Breast epithelium (tissue), 4 donors: ENCODE data around the gene PTPN9. TPM values are rescaled to one million over a fixed set of nuclear protein-coding genes. Genes with fewer than 3 reads are reported as not detected.
"Not testable (repeated sequence)": the region's sequence is repeated elsewhere in the genome, so short reads cannot be mapped to it uniquely, and the experiment has no call there.

Source experiments
- DNase-seq, 2 donors: peaks; one replicate each; pipeline ENCODE4 v3.0.0-alpha.2; 2019; ENCODE audit warnings: low spot score in 2 of 2
- H3K27ac ChIP-seq, 2 donors: fragments of 200-600 bp; sonication (generic) in 1 of 2; one replicate each; pipeline ENCODE4 v1.5.1; 2016 to 2019; ENCODE audit warnings: mild to moderate bottlenecking in 1 of 2
- H3K27me3 ChIP-seq, 2 donors: fragments of 200-600 bp; sonication (generic) in 1 of 2; one replicate each; pipeline versions ENCODE4 v1.5.1 to v1.6.0; 2017 to 2019; ENCODE audit warnings: control low read depth in 1 of 2, mild to moderate bottlenecking in 1 of 2
- H3K36me3 ChIP-seq: fragments of 200-600 bp; one replicate; pipeline ENCODE4 v1.5.1; 2019
- H3K4me1 ChIP-seq, 2 donors: fragments of 200-600 bp; sonication (generic); one replicate each; pipeline ENCODE4 v1.5.1; 2016 to 2019; ENCODE audit warnings: control low read depth in 1 of 2
- H3K4me3 ChIP-seq, 3 donors: fragments of 200-600 bp; sonication (generic); 1 replicate in 2 of 3; 2 replicates in 1 of 3; pipeline ENCODE4 v1.5.1; 2016 to 2019; ENCODE audit warnings: mild to moderate bottlenecking in 3 of 3, moderate library complexity in 2 of 3
- H3K9me3 ChIP-seq, 2 donors: fragments of 200-600 bp; sonication (generic) in 1 of 2; one replicate each; pipeline ENCODE4 v1.5.1; 2016 to 2019; ENCODE audit warnings: control low read depth in 1 of 2
- POLR2A ChIP-seq: fragments of 450-650 bp; IDR thresholded peaks from one replicate; pipeline ENCODE4 v1.6.1; 2016; ENCODE audit warnings: antibody characterized with exemption, mild to moderate bottlenecking, moderate library complexity
- POLR2AphosphoS5 ChIP-seq, 3 donors: sonication (generic); formaldehyde crosslinking; IDR thresholded peaks; one replicate each; pipeline ENCODE4 v1.6.1; 2017; ENCODE audit warnings: antibody characterized with exemption in 3 of 3
- intact Hi-C: fragments of 100-400 bp; cut with DNase I; formaldehyde crosslinking; loops from one replicate; pipeline ENCODE4 v1.15.1; 2023; ENCODE audit warnings: low total_unique reads
- total RNA-seq, 3 donors: library from RNA; depleted of rRNA; stranded (reverse); fragments of >200 nt; gene quantifications; one replicate each; pipeline ENCODE4 v1.1.0, GENCODE V29; 2016
- TF ChIP-seq, protein P1 (sequence below), 3 donors: fragments of 450-650 bp; IDR thresholded peaks; one replicate each; pipeline ENCODE4 v1.5.1; 2016 to 2017; ENCODE audit warnings: antibody characterized with exemption in 3 of 3, mild to moderate bottlenecking in 3 of 3, moderate library complexity in 3 of 3

PTPN9 gene
- total RNA-seq, 3 donors from 2014 or later = 16.2 to 23.9 (median 19.9) TPM

DNA sequence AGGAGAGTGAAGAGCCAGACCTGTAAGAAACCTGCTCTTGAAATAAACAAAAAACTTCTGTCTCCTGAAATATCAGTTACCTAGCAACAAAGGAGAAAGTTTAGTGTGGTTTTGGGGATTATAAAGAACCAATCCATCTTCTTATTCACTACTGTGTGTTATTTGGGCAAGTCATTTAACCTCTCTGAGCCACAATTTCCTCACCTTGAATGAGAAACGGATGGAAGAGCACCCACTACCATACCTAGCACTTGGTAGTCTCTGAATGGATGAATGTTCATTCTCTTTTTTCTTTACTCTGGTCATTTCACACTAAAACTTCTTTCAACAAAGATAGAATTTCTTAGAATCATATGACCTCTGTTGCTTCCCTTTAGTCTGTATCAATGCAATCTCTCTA, 45.2 kb downstream of the PTPN9 start:
- Histone ChIP-seq H3K4me1 (peaks cover 8 to 21% of the 10 kb centered on the region in 2 donors), H3K4me3 (no peak overlapping the region), H3K27me3 (no peaks in the 10 kb centered on the region), H3K27ac (peak overlapping the region; percentile 70 to 88), H3K36me3 (no peaks in the 10 kb centered on the region), H3K9me3 (no peaks in the 10 kb centered on the region)
- TF ChIP-seq, protein P1, sequence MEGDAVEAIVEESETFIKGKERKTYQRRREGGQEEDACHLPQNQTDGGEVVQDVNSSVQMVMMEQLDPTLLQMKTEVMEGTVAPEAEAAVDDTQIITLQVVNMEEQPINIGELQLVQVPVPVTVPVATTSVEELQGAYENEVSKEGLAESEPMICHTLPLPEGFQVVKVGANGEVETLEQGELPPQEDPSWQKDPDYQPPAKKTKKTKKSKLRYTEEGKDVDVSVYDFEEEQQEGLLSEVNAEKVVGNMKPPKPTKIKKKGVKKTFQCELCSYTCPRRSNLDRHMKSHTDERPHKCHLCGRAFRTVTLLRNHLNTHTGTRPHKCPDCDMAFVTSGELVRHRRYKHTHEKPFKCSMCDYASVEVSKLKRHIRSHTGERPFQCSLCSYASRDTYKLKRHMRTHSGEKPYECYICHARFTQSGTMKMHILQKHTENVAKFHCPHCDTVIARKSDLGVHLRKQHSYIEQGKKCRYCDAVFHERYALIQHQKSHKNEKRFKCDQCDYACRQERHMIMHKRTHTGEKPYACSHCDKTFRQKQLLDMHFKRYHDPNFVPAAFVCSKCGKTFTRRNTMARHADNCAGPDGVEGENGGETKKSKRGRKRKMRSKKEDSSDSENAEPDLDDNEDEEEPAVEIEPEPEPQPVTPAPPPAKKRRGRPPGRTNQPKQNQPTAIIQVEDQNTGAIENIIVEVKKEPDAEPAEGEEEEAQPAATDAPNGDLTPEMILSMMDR (IDR thresholded peaks at IDR 0.05) = no peak
- TF ChIP-seq POLR2AphosphoS5 (IDR thresholded peaks at IDR 0.05) = no peak
- TF ChIP-seq POLR2A = no peak
- DNase-seq = no peak
- intact Hi-C loops = no loop called here

GRCh38 chr15:75532413-75533250, 46.5 kb downstream of the PTPN9 start:
- Histone ChIP-seq H3K27ac (peak overlapping the region; percentile 70 to 88), H3K4me3 (no peak overlapping the region), H3K4me1 (peaks cover 8 to 21% of the 10 kb centered on the region in 2 donors), H3K9me3 (no peaks in the 10 kb centered on the region), H3K27me3 (no peaks in the 10 kb centered on the region), H3K36me3 (no peaks in the 10 kb centered on the region)
- peak in 1 of 2 donors; percentile 44 for DNase-seq
- peak in 2 of 3 donors; percentile 67 to 71 for TF ChIP-seq POLR2AphosphoS5 (IDR thresholded peaks at IDR 0.05)
- TF ChIP-seq POLR2A = no peak
- TF ChIP-seq, protein P1 (IDR thresholded peaks at IDR 0.05) = peak in 2 of 3 donors; percentile 49
- intact Hi-C loops = no loop called here

- peak; percentile 64 to 69 for DNase-seq
- no peaks in the 10 kb centered on the region for H3K27me3 ChIP-seq
- intact Hi-C loops = no loop called here
- no peaks in the 10 kb centered on the region for H3K36me3 ChIP-seq
- H3K4me1 ChIP-seq = peaks cover 8 to 21% of the 10 kb centered on the region in 2 donors
- H3K9me3 ChIP-seq = no peaks in the 10 kb centered on the region
- peak overlapping the region; percentile 70 to 88 for H3K27ac ChIP-seq
- H3K4me3 ChIP-seq = peak overlapping the region in 1 of 3 donors; percentile 26
- TF ChIP-seq, protein P1 (IDR thresholded peaks at IDR 0.05) = no peak
- TF ChIP-seq POLR2AphosphoS5 (IDR thresholded peaks at IDR 0.05) (no peak), POLR2A (no peak)
Measured at GRCh38 chr15:75531041-75531450, 48.1 kb downstream of the PTPN9 start.

- Histone ChIP-seq H3K9me3 (no peaks in the 10 kb centered on the region), H3K27ac (no peak overlapping the region), H3K4me3 (no peak overlapping the region), H3K36me3 (no peaks in the 10 kb centered on the region), H3K4me1 (peaks cover 8 to 21% of the 10 kb centered on the region in 2 donors), H3K27me3 (no peaks in the 10 kb centered on the region)
- intact Hi-C loops = no loop called here
- TF ChIP-seq POLR2AphosphoS5 (IDR thresholded peaks at IDR 0.05) (no peak), POLR2A (no peak)
- TF ChIP-seq, protein P1 (IDR thresholded peaks at IDR 0.05) = no peak
- no peak for DNase-seq
Measured at GRCh38 chr15:75530169-75530568, 48.9 kb downstream of the PTPN9 start.

DNA sequence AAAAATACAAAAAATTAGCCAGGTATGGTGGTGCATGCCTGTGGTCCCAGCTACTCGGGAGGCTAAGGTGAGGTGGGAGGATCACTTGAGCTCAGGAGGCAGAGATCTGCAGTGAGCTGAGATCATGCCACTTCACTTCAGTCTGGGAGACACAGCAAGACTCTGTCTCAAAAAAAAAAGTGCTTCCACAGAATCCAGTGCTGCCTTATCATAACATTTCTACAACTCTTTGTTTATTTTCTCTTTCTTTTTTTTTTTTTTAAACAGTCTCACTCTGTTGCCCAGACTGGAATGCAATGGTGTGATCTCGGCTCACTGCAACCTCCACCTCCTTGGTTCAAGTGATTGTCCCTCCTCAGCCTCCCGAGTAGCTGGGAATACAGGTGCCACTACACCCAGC, 53.4 kb downstream of the PTPN9 start:
- H3K4me1 ChIP-seq, DNase-seq, H3K9me3 ChIP-seq, H3K36me3 ChIP-seq, H3K27ac ChIP-seq, intact Hi-C loops, H3K4me3 ChIP-seq, H3K27me3 ChIP-seq: not testable (repeated sequence)
